Erythroblast (primary cell): ENCODE results near the gene TSPAN9.

Experiments used
- GATA1 ChIP-seq: IDR thresholded peaks from 2 replicates; pipeline ENCODE4 v1.6.1; 2011; ENCODE audit warnings: low read depth, mild to moderate bottlenecking, control low read depth, low read length, moderate library complexity
- POLR2A ChIP-seq: IDR thresholded peaks from 2 replicates; pipeline ENCODE4 v1.6.1; 2011; ENCODE audit warnings: mild to moderate bottlenecking, low read length

DNA sequence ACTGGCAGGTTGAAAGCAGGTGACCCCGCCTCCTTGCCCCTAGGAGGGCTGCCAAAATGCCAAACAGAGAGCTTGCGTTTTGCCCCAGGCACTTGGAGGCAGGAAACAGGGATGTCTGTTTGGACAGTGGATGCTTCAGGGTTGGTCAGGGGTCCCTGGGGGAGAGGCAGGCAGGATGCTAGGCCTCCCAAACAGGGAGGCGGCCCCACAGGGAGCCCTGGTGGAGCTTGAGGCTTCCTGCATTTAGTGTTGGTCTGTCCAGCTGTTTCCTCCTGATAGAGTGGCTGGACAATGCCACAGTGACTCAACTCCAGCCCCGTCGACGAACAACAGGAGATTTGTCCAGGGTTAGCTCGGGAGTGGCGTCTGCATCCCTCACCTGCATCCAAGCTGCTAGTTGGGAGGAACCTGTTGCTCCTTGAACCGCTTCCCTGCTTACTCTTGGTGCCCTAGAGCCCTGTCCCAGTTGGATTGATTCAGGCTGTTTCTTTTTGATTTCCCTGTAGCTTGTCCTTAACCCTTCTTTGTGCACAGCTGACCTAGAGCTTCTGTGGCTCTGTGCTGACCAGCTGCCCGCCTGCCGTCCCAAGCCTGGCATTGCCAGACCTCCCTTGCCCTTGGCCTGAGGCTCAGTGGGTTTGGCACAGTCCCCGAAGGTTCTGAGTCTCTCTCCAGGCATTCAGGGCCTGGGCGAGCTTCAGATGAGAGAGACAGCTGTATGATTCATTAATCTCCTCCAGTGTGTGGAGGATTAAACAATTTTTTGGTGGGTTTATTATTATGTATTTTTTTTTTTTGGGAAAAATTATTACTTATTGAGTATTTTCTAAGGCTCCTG is 45.9 kb downstream of the TSPAN9 start:
- no peak for TF ChIP-seq POLR2A
- TF ChIP-seq GATA1: no peak
